NOMO-1 (cell line): ENCODE data around the gene SORBS1.

ENCODE experiments used
- DNase-seq, 2 experiments: peaks; one replicate each; lab custom pipeline; 2025; ENCODE audit not compliant: unreplicated experiment in 2 of 2; lab: John Stamatoyannopoulos, UW

The SORBS1 gene

DNA sequence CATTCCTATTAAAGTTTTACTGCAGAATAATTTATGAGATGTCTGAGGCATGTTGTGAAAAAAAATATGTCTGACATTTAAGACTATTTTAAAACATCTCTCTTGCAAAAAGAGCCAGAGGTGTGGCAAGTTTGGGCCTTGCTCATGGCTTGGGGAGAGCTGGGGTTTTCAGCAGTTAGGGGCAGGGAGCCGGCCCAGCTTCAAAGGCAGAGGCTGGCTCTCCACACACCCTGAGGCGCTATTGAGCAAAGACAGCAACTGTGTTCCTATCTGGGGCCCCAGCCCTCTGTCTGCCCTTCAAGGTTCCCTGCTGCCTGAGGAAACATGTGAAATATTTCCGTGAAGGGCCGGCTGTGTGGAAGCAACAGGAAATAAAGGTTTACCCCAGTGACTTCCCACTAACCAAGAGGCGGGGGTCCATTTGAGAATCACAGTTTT is 94.0 kb downstream of the SORBS1 start:
- peak; percentile 23 to 44 for DNase-seq

DNA sequence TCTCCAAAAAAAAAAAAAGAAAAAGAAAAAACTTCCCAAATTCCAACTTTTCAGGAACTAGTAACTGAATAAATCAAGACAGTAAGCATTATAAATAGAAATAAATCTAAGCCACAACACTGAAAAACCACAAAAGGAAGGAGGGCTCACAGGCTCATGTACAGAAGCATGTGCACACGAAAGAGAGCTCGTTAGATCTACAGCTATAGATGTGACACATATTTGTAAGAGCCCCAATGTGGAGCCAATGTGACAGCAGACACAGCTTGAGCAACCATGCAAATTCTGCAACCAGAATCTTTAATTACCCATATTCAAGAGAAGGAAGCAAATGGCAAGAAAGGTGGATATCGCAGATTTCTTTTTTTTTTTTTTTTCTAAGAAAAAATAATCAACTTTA is 94.7 kb downstream of the SORBS1 start:
- DNase-seq, result peak in 1 of 2 experiments; percentile 27

DNA sequence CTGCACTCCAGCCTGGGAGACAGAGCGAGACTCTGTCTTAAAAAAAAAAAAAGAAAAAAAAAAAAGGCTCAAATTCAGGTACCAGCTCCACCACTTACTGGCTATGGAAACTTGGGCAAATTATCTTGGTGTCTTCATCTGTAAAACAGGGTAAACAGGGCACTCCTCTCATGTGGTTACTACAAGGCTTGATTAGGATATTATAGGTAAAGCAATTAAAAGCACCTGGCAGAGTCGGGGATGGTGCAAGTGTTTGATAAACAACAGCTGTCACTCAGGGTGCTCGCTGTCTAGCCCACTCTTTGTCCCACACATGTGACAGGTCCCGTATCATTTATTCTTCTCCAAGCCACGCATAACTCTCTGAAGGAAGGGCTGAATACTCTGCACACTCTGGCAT is 96.9 kb downstream of the SORBS1 start:
- no peak for DNase-seq

DNA sequence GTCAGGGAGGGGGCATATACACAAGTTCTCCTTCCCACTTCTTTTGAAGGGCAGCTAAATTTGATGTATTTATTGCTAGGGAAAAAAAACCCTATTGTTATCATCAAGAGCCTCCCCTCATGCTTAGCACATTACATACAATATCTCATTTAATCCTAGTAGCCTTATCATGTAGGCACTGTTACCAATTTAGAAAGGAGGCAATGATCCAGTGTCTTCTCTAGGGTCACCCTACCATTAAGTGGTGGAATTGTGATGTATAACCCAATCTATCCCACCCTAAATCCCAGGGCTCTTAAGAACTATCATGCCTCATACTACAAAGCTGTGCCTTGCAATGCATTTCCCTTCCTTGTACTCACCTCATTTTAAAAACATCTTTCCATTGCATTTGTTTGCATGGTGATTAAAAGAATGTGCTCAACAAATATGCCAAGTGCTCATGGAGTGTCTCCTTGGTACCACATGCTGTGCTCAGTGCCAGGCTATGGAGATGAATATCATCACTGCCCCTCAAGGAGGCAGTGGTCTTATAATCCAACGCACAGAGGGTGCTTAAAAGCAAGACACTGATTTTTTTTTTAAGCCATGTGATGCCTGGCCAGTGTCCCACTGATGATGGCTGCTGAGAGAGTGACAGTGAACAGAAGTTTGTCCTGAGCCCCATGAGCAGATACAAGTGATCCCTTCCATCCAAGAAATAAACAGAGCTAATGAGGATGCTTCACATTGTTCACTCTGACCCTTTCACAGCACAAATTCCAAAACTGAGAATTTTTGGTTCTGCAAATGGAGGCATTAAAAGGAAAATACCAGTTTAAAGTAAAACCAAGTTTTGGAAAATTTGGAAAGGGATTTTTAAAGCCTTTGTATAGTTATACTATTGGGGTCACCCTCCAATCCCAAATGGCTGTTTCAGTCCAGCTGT is 98.2 kb downstream of the SORBS1 start:
- DNase-seq, result no peak

GRCh38 chr10:95461611-95462010 is 99.6 kb downstream of the SORBS1 start:
- no peak for DNase-seq

DNA sequence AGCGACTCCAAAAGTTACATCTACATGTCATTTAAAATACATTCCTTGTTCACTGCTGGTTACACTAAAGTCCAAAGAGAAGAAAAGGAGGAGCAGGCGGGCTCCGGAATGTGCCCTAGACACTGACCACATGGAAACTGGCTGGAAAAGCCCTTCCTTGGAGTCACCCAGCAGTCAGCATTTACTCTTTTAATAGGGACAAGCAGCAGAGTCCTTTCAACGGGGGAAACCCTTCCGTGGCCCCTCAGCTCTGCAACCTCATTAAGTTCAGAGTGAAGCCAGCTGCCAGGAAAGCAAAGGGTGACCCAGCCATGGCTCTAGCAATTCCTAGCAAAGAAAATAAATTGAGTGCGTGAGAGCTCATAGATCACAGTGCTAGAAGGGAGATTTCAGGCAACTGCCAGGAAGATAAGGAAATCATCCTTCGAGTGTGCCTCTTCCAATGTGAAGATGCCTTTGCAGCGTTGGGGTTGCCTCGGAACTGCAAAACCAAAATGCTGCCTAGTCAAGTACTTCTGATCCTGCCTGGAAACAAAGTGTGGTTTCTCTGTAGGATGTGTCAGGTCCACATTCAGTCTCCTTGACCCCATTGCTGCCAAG is 101.6 kb downstream of the SORBS1 start:
- no peak for DNase-seq

DNA sequence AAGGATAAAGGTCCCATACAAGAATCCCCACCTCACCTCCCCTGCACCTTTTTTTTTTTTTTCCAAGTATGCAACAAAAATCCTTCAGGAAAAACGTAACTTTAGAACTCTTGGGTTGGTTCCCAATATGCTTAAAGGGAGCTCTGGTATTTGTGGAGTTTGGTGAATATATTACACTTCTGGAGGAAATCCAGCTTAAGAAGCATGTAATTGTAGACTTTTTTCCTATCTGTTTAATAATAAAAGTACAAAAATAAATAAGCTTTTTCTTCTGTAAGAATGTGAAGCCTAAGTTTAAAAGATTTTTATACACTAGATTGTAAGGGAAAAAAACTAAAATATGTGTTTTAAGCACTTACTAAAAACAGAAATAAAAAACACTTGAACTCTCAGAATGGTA is 102.3 kb downstream of the SORBS1 start:
- no peak for DNase-seq

GRCh38 chr10:95458014-95458413 is 103.2 kb downstream of the SORBS1 start:
- no peak for DNase-seq

DNA sequence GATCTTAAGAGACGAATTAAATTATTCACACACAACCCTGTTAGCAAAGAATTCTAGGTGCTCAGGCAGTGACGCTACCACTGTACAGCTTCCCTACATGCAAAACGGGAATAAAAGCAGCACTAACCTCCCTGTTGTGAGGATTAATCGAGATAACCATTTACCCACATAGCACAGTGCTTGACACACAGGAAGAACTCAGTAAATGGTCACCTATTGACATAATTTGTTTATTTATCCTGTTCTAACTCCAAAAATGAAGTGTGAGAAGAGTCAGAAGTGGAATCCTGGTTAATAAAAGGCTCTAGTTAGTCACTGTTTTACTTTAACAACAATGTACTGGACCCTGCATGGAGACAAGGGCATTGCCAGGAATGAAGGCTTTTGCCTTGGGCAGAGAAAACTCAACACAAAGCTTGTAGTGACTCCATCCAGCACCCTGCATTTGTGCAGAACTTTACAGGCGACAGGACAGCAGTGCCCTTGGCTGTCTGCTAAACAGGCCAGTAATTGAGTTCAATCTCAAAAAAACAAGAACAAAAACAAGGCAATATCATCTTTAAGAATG is 103.8 kb downstream of the SORBS1 start:
- no peak for DNase-seq

- DNase-seq, result no peak
These were observed 104.7 kb downstream of the SORBS1 start for GRCh38 chr10:95456516-95456915.

DNA sequence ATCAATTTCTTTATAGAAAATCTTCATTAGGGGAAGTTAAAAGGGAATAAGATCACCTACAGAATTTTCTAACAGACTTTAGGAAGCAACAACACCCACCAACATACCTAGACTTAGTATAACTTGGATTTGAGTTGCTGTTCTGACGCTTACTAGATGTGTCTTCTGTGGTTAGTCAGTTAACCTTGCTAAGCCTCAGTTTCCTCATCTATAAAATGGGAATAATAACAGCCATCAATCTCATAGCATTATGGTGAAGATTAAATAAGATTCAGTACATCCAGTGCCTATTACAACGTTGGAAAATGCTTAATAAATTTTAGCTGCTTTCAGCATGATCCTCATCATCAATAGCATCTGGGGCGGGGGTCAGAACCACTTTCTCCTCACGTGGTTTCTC is 106.2 kb downstream of the SORBS1 start:
- no peak for DNase-seq

- DNase-seq, result no peak
These were observed 106.8 kb downstream of the SORBS1 start for GRCh38 chr10:95454356-95454755.

DNA sequence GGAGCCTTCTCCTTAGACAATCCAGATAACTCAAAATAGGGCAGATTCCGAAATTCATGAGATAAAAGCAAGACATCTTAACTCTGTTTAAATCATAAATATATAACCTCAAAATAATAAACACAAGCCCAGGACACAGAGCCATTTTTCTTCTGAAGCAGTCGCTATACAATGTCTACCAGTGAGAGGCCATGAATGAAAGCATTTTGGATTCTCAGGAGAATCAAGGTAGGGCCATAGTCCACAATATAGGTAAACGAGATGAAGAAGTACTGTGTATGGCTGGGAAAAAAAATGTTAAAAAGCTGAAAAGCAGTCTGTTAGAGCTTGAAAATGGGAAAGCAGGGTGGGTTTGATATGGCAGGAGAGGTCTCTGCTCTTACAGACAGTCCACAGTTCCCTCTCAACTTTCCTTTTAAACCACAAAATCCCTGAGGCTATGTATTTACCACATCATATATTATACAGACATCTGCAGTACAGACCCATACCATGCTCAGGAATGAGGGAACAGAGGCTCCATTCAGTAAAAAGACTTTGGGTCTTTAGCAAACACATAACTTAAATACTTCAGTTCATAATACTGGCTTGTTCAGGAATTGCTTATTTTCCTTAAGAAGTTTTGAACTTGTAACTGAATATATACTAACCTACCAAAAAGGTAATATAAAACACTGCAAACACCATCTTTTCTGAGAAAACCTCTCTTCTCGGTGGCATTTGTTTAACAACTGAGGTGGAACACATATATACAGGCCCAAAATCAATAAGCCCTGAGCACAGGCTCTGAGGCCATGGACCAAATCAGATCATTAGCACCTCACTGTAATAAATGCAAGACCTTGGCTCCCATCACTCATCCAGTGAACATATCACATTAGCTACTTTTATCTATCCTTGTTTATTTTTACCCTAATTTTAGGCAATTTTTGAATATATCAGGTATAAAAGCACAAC is 109.3 kb downstream of the SORBS1 start:
- DNase-seq, result no peak

GRCh38 chr10:95451150-95451549 is 110.0 kb downstream of the SORBS1 start:
- no peak for DNase-seq

DNA sequence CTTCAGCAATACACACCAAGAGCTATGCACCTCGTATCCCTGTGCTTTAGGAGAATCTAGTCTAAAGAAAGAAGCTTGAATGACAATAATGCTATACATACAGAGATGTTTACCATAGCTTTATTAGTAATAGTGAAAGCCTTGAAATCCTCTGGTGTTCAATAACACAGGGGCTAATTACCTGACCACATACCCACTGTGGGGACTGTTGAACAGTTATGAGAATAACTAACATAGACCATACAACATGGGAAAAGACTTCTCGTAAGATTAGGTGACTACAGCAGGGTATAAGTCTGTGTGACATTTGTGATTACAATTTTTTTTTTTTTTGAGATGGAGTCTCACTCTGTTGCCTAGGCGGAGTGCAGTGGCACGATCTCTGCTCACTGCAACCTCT is 111.0 kb downstream of the SORBS1 start:
- DNase-seq, result no peak

GRCh38 chr10:95447685-95448084 is 113.5 kb downstream of the SORBS1 start:
- DNase-seq, result no peak

GRCh38 chr10:95445837-95446486 is 115.2 kb downstream of the SORBS1 start:
- DNase-seq, result peak; percentile 14 to 56

DNA sequence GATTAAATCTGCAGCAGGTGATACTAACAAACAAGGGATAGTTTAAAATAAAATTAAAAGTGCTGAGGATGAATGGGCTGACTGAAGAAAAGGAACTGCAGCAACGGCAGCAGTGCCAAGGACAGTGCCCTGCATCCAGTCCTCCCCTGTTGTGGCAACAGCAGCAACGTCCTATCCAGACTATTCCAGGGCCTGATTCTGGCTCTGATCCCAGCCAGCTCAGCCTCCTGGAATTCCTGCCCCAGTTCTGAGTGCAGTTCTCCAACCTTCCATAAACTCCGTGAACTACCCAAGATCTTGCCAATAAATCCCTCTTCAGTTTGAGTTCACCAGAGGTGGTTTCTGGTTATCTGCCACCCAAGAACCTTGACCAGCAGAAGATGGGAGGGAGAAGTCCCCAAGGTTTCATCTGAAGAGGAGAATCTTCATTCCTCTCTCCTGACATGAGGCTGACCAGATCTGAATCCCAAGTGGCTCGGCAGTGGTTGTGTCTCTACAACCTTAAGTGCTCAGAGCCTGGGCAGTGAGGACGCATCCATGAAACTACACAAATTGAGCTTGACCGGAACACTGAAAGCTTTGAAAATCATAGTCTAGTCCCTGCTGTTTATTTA is 115.8 kb downstream of the SORBS1 start:
- no peak for DNase-seq

- no peak for DNase-seq
These were observed 116.4 kb downstream of the SORBS1 start for GRCh38 chr10:95444792-95445191.

DNA sequence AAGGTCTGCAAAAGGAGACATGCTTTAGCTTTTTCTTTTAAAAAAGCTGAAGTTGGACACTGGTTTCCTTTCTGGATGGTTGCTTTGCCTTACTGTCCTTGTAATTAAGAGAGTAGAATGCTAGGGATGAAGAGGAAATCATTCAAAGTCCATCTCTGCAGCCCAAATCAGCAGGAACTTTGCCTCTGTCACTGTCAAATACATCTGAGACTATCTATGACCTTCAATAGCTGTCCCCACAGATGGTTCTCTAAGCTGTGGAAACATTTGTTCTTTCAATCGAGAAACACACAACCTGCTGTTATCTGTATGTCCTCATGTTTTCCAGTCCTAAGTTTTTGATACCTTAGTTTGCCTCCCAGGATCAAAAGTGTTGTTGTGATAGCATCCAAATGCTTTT is 117.5 kb downstream of the SORBS1 start:
- no peak for DNase-seq
